Activated gamma-delta T cell treated with Interleukin-2 at 50 U/mL for 16 hours (primary cell): Measurements from ENCODE around the gene CTCFL.
"Not testable (repeated sequence)": the region's sequence is repeated elsewhere in the genome, so short reads cannot be mapped to it uniquely, and the experiment has no call there.

Experiments
- DNase-seq: peaks from one replicate; pipeline ENCODE4 v3.0.0-alpha.2; 2020

Gene CTCFL

GRCh38 chr20:57476641-57477461 is 48.1 kb downstream of the CTCFL start:
- DNase-seq: no peak

GRCh38 chr20:57476084-57476526 is 48.8 kb downstream of the CTCFL start:
- no peak for DNase-seq

- no peak for DNase-seq
Observed at GRCh38 chr20:57475388-57476083, 49.4 kb downstream of the CTCFL start.

- no peak for DNase-seq
Observed at GRCh38 chr20:57474816-57475215, 50.1 kb downstream of the CTCFL start.

GRCh38 chr20:57474205-57474604 is 50.7 kb downstream of the CTCFL start:
- no peak for DNase-seq

DNA sequence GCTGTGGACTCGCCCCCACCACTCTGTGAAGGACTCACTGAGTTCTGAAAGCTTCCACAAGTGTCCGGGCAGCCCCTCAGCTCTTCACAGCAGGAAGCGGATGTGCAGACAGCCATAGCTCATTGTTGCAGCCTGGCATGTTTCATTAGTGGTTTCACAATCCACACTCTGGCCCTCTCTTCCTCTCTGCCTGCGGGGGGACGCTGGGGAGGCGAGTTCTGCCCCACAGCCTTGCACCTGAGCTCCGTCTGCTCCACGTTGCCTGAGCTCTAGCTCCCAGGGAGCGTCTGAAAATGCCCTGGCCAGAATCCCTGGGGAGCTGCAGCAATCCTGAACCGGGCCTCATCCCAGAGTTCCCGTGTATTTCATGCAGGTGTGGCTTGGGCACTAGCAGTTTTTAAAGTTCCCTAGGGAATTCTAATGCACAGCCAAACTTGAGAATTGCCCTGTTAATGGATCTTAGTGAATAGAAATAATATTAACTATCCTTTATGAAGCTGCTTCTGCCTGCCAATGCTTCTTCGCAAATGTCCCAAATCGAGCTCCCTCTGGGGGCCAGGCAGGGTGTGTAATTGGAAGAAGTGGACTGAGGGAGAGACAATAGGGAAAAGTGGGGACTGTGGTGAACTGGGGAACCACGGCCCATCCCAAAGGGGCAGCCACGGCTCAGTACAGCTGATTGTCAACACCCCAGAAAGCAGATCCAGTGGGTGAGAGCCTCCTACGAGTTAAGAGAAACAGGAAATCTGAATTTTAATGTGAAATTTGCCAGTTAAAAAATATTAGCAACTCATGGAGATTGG is 51.5 kb downstream of the CTCFL start:
- peak; percentile 23 for DNase-seq

DNA sequence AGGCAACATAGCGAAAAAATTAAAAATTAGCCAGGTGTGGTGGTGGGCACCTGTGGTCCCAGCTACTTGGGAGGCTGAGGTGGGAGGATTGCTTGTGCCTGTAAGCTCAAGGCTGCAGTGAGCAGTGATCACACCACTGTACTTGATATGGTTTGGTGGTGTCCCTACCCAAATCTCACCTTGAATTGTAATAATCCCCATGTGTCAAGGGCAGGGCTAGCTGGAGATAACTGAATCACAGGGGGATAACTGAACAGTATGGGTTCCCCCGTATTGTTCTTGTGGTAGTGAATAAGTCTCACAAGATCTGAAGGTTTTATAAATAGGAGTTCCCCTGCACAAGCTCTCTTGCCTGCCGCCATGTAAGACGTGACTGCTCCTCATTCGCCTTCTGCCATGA is 52.5 kb downstream of the CTCFL start:
- not testable (repeated sequence) for DNase-seq

GRCh38 chr20:57471496-57472372 is 53.2 kb downstream of the CTCFL start:
- DNase-seq: no peak

GRCh38 chr20:57470666-57471495 is 54.1 kb downstream of the CTCFL start:
- no peak for DNase-seq

DNA sequence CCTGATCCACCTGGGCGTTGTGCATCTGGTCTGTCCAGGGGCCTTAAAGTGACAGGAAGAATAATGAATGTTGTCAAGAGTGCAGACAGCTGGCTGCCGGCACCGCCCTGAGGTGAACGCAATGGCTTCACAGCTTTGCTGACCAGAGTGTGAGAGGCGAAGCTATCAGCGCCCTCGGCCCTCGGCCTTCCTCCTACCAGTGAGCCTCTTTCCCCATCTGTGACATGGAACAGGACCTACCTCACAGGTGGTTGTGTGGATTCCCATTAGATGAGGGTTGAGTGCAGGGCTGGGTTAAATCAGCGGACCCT is 54.8 kb downstream of the CTCFL start:
- DNase-seq: no peak

- DNase-seq: no peak
Observed at GRCh38 chr20:57469418-57470211, 55.3 kb downstream of the CTCFL start.

GRCh38 chr20:57468523-57469417 is 56.2 kb downstream of the CTCFL start:
- DNase-seq: no peak

GRCh38 chr20:57467742-57468141 is 57.2 kb downstream of the CTCFL start:
- no peak for DNase-seq

- DNase-seq: no peak
Observed at GRCh38 chr20:57465943-57466342, 59.0 kb downstream of the CTCFL start.

DNA sequence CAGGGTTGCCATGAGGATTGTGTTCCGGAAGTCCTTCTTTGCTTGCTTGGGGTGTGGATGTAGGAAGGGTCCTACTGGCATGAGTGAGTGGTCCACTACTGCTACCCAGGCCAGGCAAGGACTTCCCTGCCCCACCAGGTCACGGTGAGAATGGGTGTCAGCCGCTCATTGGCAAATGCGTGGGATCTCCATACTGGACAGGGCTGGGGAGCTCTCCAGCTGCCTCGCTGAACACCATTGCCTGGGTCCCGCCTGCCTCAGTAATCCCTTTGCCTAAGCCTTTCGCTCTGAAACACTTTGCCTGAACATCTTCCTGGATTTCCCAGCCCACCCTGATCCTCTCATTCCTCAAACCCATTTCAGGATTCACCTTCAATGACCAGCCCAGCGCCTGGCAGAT is 59.5 kb downstream of the CTCFL start:
- no peak for DNase-seq

DNA sequence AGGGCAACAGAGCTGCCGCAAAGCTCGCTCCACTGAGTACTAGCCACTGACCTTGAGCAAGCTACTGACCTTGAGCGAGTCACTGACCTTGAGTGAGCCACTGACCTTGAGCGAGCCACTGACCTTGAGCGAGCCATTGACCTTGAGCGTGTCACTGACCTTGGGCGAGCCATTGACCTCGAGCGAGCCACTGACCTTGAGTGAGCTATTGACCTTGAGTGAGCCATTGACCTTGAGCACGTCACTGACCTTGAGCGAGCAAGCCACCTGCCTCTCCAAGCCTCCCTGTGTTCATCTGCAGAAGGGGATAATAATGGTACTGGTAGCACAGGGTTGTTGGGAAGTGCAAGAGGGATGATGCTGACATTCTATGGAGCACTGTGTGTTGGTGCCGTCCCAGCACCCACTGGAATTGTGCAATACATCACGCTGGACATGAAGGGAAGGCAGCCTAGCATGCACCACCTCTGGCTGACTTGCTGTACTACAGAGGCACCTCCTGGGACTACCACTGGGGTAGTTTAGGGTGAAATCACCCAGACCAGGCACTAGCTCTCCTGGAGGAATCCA is 60.2 kb downstream of the CTCFL start:
- no peak for DNase-seq

DNA sequence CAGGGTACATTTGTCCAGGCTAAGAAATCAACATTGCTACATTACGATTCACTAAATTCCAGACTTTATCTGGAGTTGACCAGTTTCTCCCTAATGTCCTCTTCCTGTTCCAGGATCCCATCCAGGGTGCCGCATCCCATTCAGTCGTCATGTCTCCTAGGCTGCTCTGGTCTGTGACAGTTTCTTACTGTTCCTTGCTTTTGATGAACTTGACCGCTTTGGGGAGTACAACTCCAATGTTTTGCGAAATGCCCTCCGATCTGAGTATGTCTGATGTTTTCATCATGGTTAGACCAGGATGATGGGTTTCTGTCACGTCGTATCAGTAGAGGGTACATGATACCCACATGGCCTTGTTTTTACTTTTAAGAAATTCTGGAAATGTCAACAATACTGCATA is 62.2 kb downstream of the CTCFL start:
- DNase-seq: no peak

DNA sequence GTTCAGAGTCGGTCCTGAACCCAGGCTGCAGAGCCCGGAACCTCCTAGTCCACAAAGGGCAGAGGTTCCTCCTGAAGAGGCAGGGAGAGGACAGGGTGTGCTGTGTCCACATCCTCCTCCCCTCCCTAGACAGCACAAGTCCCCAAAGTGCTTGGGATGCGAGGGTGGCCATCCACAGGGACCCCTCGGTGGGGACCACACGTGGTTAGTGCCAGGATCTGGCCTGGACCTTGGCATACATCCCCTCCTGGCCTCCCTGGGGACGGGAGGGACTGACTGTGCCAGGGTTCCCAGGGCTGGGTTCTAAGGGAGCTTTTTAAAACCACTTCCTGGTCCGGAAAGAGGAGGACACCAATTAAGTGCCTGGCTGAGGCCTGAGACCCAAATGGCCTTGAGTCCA is 63.2 kb downstream of the CTCFL start:
- DNase-seq: no peak

DNA sequence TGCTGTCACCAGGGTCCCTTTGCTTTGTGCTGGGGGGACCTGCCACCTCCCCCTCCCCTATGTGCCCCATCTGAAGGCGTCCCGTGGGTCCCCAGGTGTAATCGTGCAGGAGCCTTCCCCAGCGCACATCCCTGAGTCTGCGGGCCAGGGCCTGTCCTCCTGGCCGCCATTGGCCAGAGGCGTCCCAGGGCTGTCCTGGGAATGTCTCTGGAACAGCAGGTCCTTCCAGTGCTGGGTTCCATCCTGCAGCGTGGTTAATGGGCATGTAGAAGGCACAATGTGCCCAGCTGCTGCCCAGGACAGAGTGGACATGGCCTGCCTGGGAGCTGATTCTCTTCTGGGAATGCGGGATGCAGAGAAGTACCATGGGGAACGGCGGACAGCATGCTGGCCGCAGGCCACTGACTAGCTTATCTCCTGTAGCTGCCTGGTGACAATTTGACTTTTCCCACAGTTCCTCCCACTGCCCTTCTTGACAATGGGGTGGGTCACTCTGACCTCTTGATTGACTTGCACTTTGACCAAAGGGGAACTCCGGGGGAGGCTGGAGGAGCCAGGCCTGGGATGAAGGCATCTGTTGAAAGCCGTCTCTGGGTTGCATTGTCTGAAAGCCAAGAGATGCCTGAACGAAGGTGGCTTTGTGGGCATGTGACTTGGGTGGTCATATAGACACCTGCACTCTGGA is 64.0 kb downstream of the CTCFL start:
- DNase-seq: no peak
